Omental fat pad (tissue), 4 donors: Measurements from ENCODE around the gene KLHDC7A. TPM values are rescaled to one million over a fixed set of nuclear protein-coding genes. Genes with fewer than 3 reads are reported as not detected.

ENCODE experiments used
- ATAC-seq: fragments of 150-250 bp; one replicate; pipeline ENCODE4 v1.9.1; 2016; ENCODE audit warnings: mild to moderate bottlenecking, moderate library complexity; ENCODE audit not compliant: low FRiP score
- DNase-seq: peaks from one replicate; pipeline ENCODE4 v3.0.0-alpha.2; 2019; ENCODE audit warnings: low spot score
- CTCF ChIP-seq, 3 donors: fragments of 450-650 bp; IDR thresholded peaks; one replicate each; pipeline ENCODE4 v1.5.1; 2016 to 2017; ENCODE audit warnings: antibody characterized with exemption in 3 of 3, mild to moderate bottlenecking in 3 of 3, moderate library complexity in 2 of 3
- total RNA-seq, 4 donors: library from RNA; depleted of rRNA; stranded (reverse); fragments of >200 nt; gene quantifications; one replicate each; pipeline ENCODE4 v1.1.0, GENCODE V29; 2016

KLHDC7A gene
- total RNA-seq, 4 donors from 2014 or later, result 0.28 to 0.32 TPM; not detected in 2

GRCh38 chr1:18508084-18508483, 27.4 kb downstream of the KLHDC7A start:
- no peak for TF ChIP-seq CTCF (IDR thresholded peaks at IDR 0.05)
- DNase-seq (no peak), ATAC-seq (no peak)

GRCh38 chr1:18511149-18511873, 30.6 kb downstream of the KLHDC7A start:
- TF ChIP-seq CTCF (IDR thresholded peaks at IDR 0.05), result no peak
- ATAC-seq (no peak), DNase-seq (no peak)

DNA sequence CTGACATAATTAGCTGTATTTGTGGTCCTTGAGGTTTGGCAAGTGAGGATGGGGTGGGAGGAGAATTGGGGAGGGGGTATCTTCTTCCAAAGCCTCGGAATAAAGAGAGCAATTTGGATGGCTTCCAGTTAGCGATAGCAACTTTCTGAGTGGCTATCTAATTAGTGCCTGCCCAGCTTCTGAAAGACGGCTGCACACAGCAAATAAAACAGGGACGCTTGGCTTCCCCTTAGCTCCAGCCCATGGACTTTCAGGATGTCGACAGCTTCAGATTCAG, 31.1 kb downstream of the KLHDC7A start:
- ATAC-seq (no peak), DNase-seq (no peak)
- no peak for TF ChIP-seq CTCF (IDR thresholded peaks at IDR 0.05)

DNA sequence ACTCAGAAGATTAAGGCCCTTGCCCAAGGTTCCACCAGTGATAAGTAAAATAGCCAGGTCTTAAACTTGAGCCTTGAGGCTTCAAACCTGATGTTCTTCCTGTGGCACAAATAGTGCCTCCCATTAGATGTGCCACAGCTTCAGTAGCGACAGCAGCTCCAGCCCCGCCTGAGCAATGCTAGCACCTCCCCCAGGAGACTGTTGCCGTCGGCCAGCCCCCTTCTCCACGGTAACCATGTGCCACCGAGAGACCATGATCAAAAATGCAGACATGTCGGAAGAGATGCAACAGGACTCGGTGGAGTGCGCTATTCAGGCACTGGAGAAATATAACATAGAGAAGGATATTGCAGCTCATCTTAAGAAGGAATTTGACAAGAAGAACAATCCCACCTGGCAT, 32.2 kb downstream of the KLHDC7A start:
- ATAC-seq, result no peak
- DNase-seq, result no peak
- no peak for TF ChIP-seq CTCF (IDR thresholded peaks at IDR 0.05)

DNA sequence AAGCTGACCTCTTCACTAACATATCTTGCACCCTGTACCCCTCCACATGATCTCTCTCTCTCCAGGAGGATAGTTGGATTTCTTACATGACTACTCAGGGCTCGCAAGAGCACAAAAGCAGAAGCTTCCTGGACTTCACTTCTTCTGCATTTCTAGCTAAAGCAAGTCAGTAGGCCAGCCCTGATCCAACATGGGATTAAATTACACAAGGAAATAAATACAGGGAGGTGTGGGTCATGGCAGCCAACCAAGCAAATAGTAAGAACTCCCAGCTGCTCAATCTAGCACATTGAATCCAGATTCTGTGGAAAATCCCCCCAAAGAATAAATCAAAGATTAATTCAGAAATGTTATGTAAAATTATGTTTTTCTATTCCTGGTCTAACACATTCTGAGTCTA, 33.3 kb downstream of the KLHDC7A start:
- ATAC-seq, result no peak
- no peak for DNase-seq
- no peak for TF ChIP-seq CTCF (IDR thresholded peaks at IDR 0.05)

DNA sequence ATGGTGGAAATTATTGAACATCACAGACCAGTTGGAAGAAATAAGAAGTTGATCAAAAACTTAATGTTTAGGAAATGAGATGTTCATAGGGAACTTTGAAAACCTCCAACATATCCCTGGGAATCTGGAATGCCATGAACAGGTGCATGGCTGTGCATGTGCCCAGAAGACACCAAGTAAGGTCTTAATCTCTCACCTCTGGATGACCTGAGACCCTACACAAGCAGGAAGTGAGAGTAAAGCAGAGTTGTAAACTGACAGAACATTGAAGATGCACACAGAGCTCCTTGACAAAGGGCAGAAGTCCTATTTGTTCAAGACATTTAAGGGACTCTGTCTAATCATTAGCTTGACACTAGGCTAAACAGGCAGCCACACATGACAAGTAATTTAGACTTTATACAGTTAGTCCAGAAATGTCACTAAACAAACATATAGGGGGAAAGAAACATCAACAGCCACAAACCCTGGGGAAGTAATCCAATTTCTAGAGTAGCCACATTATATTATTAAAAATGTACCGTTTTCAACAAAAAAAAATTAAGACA, 34.5 kb downstream of the KLHDC7A start:
- no peak for ATAC-seq
- no peak for TF ChIP-seq CTCF (IDR thresholded peaks at IDR 0.05)
- DNase-seq, result no peak

DNA sequence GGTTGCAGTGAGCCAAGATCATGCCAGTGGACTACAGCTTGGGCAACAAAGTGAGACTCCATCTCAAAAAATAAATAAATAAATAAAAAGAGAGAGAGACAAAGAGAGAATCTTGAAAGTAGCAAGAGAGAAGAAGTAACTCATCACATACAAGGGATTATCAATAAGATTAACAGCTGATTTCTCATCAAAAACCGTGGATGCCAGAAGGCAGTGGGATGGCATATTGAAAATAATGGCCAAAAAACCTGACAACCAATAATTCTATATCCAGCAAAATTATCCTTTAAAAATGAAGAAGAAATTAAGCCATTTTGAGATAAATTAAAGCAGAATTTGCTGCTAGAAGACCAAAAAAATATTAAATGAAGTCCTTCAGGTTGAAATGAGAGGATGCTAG, 35.7 kb downstream of the KLHDC7A start:
- TF ChIP-seq CTCF (IDR thresholded peaks at IDR 0.05), result no peak
- DNase-seq (no peak), ATAC-seq (no peak)
